GM12864 (cell line): Measurements from ENCODE around the gene C19orf44.
"Not testable (repeated sequence)": the region's sequence is repeated elsewhere in the genome, so short reads cannot be mapped to it uniquely, and the experiment has no call there.

Source experiments
- DNase-seq: peaks from one replicate; pipeline ENCODE4 v3.0.0-alpha.2; 2011; ENCODE audit warnings: low read depth
- H3K4me3 ChIP-seq: 2 replicates; pipeline ENCODE4 v1.5.1; 2011; ENCODE audit warnings: mild to moderate bottlenecking, low read depth, low read length, control low read depth
- CTCF ChIP-seq: IDR thresholded peaks from 2 replicates; pipeline ENCODE4 v1.5.1; 2011; ENCODE audit warnings: low read depth, mild to moderate bottlenecking, moderate library complexity, low read length, control low read depth, inconsistent platforms; ENCODE audit errors: missing control alignments

The C19orf44 gene

GRCh38 chr19:16508546-16508945 is 12.4 kb downstream of the C19orf44 start:
- H3K4me3 ChIP-seq: no peak overlapping the region
- no peak for DNase-seq
- no peak for TF ChIP-seq CTCF

GRCh38 chr19:16509141-16510061 is 13.2 kb downstream of the C19orf44 start:
- no peak overlapping the region for H3K4me3 ChIP-seq
- DNase-seq: no peak
- TF ChIP-seq CTCF: no peak

- DNase-seq, H3K4me3 ChIP-seq: not testable (repeated sequence)
Measured at GRCh38 chr19:16512611-16513010, 16.4 kb downstream of the C19orf44 start.

GRCh38 chr19:16514383-16515019 is 18.3 kb downstream of the C19orf44 start:
- no peak for DNase-seq
- no peak for TF ChIP-seq CTCF
- no peak overlapping the region for H3K4me3 ChIP-seq

GRCh38 chr19:16516381-16516780 is 20.2 kb downstream of the C19orf44 start:
- TF ChIP-seq CTCF: no peak
- DNase-seq: no peak
- H3K4me3 ChIP-seq: no peak overlapping the region

GRCh38 chr19:16516923-16517610 is 20.9 kb downstream of the C19orf44 start:
- TF ChIP-seq CTCF: no peak
- H3K4me3 ChIP-seq: no peak overlapping the region
- DNase-seq: no peak

- H3K4me3 ChIP-seq: no peak overlapping the region
- no peak for TF ChIP-seq CTCF
- DNase-seq: no peak
Measured at GRCh38 chr19:16518061-16518460, 21.9 kb downstream of the C19orf44 start.
